HG03439 (cell line): ENCODE data around the gene SESN2.
"Not testable (repeated sequence)": the region's sequence is repeated elsewhere in the genome, so short reads cannot be mapped to it uniquely, and the experiment has no call there.

ENCODE experiments used
- ATAC-seq: cut with Tn5 transposase; IDR thresholded peaks from one replicate; pipeline ENCODE4 v1.9.1; 2021; ENCODE audit warnings: mild to moderate bottlenecking, moderate library complexity; ENCODE audit not compliant: unreplicated experiment

SESN2 gene

GRCh38 chr1:28326515-28326914 is 67.2 kb downstream of the SESN2 start:
- no peak for ATAC-seq

GRCh38 chr1:28326984-28327383 is 67.7 kb downstream of the SESN2 start:
- ATAC-seq = no peak

DNA sequence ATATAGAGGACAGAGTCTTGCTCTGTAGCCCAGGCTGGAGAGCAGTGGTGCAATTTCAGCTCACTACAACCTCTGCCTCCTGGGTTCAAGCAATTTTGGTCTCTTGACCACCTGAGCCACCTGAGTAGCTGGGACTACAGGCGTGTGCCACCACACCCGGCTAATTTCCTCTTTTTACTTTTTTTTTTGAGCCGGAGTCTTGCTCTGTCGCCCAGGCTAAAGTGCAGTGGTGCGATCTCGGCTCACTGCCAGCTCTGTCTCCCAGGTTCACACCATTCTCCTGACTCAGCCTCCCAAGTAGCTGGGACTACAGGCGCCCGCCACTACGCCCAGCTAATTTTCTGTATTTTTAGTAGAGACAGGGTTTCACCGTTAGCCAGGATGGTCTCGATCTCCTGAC is 68.1 kb downstream of the SESN2 start:
- not testable (repeated sequence) for ATAC-seq

GRCh38 chr1:28328228-28328648 is 68.9 kb downstream of the SESN2 start:
- no peak for ATAC-seq

DNA sequence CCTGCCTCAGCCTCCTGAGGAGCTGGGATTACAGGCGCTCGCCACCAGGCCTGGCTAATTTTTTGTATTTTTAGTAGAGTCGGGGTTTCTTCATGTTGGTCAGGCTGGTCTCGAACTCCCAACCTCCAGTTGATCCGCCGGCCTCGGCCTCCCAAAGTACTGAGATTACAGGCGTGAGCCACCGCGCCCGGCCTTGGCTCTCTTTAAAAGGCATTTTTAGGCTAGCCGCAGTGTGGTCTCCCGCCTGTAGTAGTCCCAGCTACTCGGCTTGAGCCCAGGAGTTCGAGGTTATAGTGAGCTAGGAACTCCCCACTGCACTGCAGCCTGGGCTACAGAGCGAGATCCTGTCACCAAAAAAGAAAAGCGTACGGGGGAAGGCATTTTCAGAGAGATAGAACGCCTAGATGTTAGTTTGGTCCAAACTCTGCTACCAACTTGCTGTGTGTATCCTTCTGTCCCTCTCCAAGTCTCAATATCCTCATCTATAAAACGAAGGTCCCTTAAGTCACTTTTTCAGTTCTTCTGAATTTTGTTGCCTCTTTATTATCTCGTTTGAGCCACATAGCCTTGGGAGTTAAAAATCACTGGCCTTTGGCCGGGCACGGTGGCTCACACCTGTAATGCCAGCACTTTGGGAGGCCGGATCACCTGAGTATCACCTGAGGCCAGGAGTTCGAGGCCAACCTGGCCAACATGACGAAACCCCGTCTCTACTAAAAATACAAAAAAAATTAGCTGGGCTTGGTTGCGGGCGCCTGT is 70.3 kb downstream of the SESN2 start:
- no peak for ATAC-seq
